Thyroid gland (tissue), 4 donors: ENCODE measurements around the gene TBCEL.

Experiments used
- POLR2A ChIP-seq, 2 donors: fragments of 450-650 bp; IDR thresholded peaks; one replicate each; pipeline ENCODE4 v1.6.1; 2017; ENCODE audit warnings: antibody characterized with exemption in 2 of 2, mild to moderate bottlenecking in 2 of 2, moderate library complexity in 1 of 2
- TF ChIP-seq, protein P1 (sequence below), 6 experiments: fragments of 200-600 bp in 3 of 6; fragments of 450-650 bp in 3 of 6; sonication (generic) in 3 of 6; IDR thresholded peaks; one replicate each; pipeline ENCODE4 v1.5.1; 2016 to 2019; ENCODE audit warnings: antibody characterized with exemption in 6 of 6, mild to moderate bottlenecking in 2 of 6, inconsistent platforms in 1 of 6, moderate library complexity in 1 of 6

DNA sequence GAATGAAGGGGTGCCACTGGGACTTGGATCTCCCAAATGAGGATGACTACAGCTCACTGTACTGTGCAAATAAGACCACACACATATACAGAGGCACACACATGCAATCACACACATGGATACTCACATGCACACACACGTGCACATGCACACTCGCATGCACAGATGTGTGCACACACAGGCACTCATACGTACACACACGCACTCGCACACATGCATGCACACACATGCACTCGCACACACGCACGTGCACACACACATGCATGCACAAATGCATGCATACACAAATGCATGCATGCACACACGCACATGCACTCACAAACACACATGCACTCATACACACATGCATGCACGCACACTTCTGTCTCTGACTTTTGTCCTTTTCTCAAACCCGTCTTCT lies 113.1 kb downstream of the TBCEL start:
- TF ChIP-seq, protein P1, sequence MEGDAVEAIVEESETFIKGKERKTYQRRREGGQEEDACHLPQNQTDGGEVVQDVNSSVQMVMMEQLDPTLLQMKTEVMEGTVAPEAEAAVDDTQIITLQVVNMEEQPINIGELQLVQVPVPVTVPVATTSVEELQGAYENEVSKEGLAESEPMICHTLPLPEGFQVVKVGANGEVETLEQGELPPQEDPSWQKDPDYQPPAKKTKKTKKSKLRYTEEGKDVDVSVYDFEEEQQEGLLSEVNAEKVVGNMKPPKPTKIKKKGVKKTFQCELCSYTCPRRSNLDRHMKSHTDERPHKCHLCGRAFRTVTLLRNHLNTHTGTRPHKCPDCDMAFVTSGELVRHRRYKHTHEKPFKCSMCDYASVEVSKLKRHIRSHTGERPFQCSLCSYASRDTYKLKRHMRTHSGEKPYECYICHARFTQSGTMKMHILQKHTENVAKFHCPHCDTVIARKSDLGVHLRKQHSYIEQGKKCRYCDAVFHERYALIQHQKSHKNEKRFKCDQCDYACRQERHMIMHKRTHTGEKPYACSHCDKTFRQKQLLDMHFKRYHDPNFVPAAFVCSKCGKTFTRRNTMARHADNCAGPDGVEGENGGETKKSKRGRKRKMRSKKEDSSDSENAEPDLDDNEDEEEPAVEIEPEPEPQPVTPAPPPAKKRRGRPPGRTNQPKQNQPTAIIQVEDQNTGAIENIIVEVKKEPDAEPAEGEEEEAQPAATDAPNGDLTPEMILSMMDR (IDR thresholded peaks at IDR 0.05): no peak
- no peak for TF ChIP-seq POLR2A (IDR thresholded peaks at IDR 0.05)
